Gastrocnemius medialis (tissue), 4 donors: ENCODE data around the gene KHNYN. TPM values are rescaled to one million over a fixed set of nuclear protein-coding genes. Genes with fewer than 3 reads are reported as not detected.

Source experiments
- ATAC-seq, 2 donors: fragments of 150-250 bp; one replicate each; pipeline ENCODE4 v1.9.1; 2016
- DNase-seq, 2 donors: peaks; one replicate each; pipeline ENCODE4 v3.0.0-alpha.2; 2019
- H3K27ac ChIP-seq, 4 donors: fragments of 200-600 bp; sonication (generic); 1 replicate in 1 of 4; 2 replicates in 3 of 4; pipeline ENCODE4 v1.5.1; 2016 to 2018; ENCODE audit warnings: mild to moderate bottlenecking in 2 of 4, moderate library complexity in 1 of 4
- H3K27me3 ChIP-seq, 3 donors: fragments of 200-600 bp; sonication (generic) in 2 of 3; 1 replicate in 1 of 3; 2 replicates in 2 of 3; pipeline versions ENCODE4 v1.5.1 to v1.6.0; 2016 to 2019; ENCODE audit warnings: mild to moderate bottlenecking in 1 of 3, moderate library complexity in 1 of 3
- H3K36me3 ChIP-seq, 2 donors: fragments of 200-600 bp; sonication (generic) in 1 of 2; one replicate each; pipeline ENCODE4 v1.5.1; 2017 to 2018
- H3K4me1 ChIP-seq, 2 donors: fragments of 200-600 bp; sonication (generic) in 1 of 2; one replicate each; pipeline ENCODE4 v1.5.1; 2016 to 2017; ENCODE audit warnings: mild to moderate bottlenecking in 2 of 2
- H3K4me3 ChIP-seq, 4 donors: fragments of 200-600 bp; sonication (generic) in 3 of 4; 1 replicate in 1 of 4; 2 replicates in 3 of 4; pipeline ENCODE4 v1.5.1; 2016 to 2019; ENCODE audit warnings: mild to moderate bottlenecking in 2 of 4
- H3K9me3 ChIP-seq, 3 donors: fragments of 200-600 bp; sonication (generic) in 2 of 3; 1 replicate in 1 of 3; 2 replicates in 2 of 3; pipeline ENCODE4 v1.5.1; 2016 to 2019
- POLR2A ChIP-seq, 2 donors: fragments of 450-650 bp; IDR thresholded peaks; one replicate each; pipeline ENCODE4 v1.6.1; 2017; ENCODE audit warnings: antibody characterized with exemption in 2 of 2, mild to moderate bottlenecking in 2 of 2, moderate library complexity in 2 of 2
- in situ Hi-C, 4 donors: fragments of 200-750 bp; cut with MboI; loops; one replicate each; pipeline versions ENCODE4 v1.15.0 to v1.8.0; 2017; ENCODE audit warnings: low sequenced_read_pairs in 4 of 4
- intact Hi-C: fragments of 100-400 bp; cut with DNase I; formaldehyde crosslinking; loops from one replicate; pipeline ENCODE4 v1.15.1; 2023; ENCODE audit warnings: low total_unique reads
- total RNA-seq, 4 donors: library from RNA; depleted of rRNA; stranded (reverse); fragments of >200 nt; gene quantifications; one replicate each; pipeline versions ENCODE4 v1.1.0 to v1.2.3, GENCODE V29; 2016
- TF ChIP-seq, protein P1 (sequence below), 5 experiments: fragments of 450-650 bp in 3 of 5; fragments of 200-600 bp in 2 of 5; sonication (generic) in 2 of 5; IDR thresholded peaks in 4 of 5; conservative IDR thresholded peaks in 1 of 5; 1 replicate in 4 of 5; 2 replicates in 1 of 5; pipeline ENCODE4 v1.5.1; 2016 to 2019; ENCODE audit warnings: antibody characterized with exemption in 5 of 5, mild to moderate bottlenecking in 3 of 5, moderate library complexity in 3 of 5

KHNYN gene
- total RNA-seq, 4 donors from 2014 or later, result 35.1 to 50.5 (median 44.7) TPM

DNA sequence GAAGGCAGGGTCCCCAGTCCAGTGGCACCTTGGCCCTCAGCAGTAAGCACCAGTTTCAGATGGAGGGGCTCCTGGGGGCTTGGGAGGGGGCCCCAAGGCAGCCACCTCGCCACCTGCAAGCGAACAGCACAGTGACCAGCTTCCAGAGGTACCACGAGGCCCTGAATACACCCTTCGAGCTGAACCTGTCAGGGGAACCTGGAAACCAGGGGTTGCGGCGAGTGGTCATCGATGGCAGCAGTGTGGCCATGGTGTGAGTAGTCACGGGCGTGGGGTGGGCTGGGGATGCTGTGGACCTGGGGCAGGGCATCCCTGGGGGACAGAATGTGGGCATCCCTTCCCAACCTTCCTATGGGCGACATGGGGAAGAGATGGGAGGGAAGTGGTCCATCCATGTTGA, 19.8 kb upstream of the KHNYN start:
- DNase-seq, result no peak
- H3K4me3 ChIP-seq, result no peak overlapping the region
- H3K27ac ChIP-seq, result no peak overlapping the region
- no peaks in the 10 kb centered on the region for H3K9me3 ChIP-seq
- H3K4me1 ChIP-seq, result no peaks in the 10 kb centered on the region
- no peak for TF ChIP-seq POLR2A (IDR thresholded peaks at IDR 0.05)
- TF ChIP-seq, protein P1, sequence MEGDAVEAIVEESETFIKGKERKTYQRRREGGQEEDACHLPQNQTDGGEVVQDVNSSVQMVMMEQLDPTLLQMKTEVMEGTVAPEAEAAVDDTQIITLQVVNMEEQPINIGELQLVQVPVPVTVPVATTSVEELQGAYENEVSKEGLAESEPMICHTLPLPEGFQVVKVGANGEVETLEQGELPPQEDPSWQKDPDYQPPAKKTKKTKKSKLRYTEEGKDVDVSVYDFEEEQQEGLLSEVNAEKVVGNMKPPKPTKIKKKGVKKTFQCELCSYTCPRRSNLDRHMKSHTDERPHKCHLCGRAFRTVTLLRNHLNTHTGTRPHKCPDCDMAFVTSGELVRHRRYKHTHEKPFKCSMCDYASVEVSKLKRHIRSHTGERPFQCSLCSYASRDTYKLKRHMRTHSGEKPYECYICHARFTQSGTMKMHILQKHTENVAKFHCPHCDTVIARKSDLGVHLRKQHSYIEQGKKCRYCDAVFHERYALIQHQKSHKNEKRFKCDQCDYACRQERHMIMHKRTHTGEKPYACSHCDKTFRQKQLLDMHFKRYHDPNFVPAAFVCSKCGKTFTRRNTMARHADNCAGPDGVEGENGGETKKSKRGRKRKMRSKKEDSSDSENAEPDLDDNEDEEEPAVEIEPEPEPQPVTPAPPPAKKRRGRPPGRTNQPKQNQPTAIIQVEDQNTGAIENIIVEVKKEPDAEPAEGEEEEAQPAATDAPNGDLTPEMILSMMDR (IDR thresholded peaks at IDR 0.05 in 4 of 5, conservative IDR thresholded peaks at IDR 0.05 in 1 of 5), result no peak
- no peaks in the 10 kb centered on the region for H3K27me3 ChIP-seq
- in situ Hi-C loops (no loop called here), intact Hi-C loops (no loop called here)
- ATAC-seq, result no peak
- no peaks in the 10 kb centered on the region for H3K36me3 ChIP-seq

DNA sequence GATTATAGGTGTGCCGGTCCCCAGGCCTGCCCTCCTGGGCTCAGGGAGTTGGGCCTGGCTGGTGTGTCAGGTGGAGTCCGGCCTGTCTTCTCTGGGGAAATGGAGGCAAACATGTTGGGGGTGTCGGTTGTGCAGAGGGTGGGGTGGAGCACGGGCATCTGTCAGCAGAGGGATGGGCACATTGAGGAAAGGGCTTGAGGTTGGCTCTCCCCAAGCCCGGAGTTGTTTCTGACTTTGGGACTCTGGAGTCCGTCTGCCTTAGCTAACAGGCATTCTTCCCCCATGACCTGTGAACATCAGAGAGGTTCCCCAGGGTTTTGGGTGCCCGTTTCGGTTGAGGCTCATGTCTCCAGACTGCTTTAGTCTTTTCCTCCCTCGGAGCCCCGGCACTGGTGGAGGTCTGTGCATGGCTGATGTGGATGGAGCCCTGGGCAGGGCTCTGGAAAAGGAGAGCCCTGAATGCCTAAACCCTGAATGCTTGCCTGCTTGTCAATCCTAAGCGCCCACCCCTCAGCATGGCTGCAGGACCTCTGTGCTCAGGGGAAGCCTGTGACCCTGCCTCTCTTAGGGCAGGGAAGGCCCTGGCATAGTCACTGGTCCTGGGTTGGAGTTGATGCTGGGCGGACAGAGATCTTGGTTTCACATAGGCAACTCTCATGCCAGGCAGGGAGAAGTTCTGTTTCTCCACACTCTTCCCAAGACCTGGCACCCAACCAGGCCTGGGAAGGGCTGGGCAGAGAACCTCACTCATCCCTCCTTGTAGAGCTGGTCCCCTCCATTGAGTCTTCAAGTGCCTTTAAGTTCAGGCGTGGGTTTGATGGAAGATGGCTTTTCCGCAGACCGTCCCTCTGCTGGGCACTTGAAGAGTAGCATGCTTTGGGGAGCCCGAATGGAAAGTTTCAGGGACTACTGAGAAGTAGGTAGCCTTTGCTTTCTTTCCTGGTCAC, 18.0 kb upstream of the KHNYN start:
- Histone ChIP-seq H3K27ac (no peak overlapping the region), H3K36me3 (no peaks in the 10 kb centered on the region), H3K9me3 (no peaks in the 10 kb centered on the region), H3K27me3 (no peaks in the 10 kb centered on the region), H3K4me3 (no peak overlapping the region), H3K4me1 (no peaks in the 10 kb centered on the region)
- TF ChIP-seq, protein P1 (IDR thresholded peaks at IDR 0.05 in 4 of 5, conservative IDR thresholded peaks at IDR 0.05 in 1 of 5), result peak in 4 of 5 experiments; percentile 28 to 48 (median 40)
- no peak for TF ChIP-seq POLR2A (IDR thresholded peaks at IDR 0.05)
- intact Hi-C loops (no loop called here), in situ Hi-C loops (no loop called here)
- no peak for ATAC-seq
- DNase-seq, result no peak

DNA sequence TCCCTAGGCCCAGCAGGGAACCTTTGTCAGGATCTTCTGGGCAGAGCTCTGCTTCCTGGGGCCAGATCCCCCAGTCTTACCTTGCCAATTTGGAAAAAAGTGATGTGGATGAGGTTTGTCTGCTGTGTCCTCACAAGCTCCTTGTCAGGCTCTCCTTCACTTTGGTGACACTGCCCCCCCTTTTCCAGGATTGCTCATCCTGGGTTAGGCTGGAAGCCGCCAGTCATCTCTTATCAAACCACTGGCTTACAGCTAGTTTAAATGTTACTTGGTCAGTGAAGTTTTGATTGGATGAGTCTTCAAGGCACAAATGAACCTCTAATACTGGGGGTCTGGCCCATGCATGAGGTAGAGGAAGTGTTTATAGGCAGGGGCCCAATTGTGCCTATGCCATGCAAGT, 15.7 kb upstream of the KHNYN start:
- no peaks in the 10 kb centered on the region for H3K27me3 ChIP-seq
- no peak overlapping the region for H3K4me3 ChIP-seq
- no peaks in the 10 kb centered on the region for H3K36me3 ChIP-seq
- no peak for DNase-seq
- ATAC-seq, result no peak
- intact Hi-C loops, result no loop called here
- H3K4me1 ChIP-seq, result no peaks in the 10 kb centered on the region
- TF ChIP-seq POLR2A (IDR thresholded peaks at IDR 0.05), result no peak
- TF ChIP-seq, protein P1 (IDR thresholded peaks at IDR 0.05 in 4 of 5, conservative IDR thresholded peaks at IDR 0.05 in 1 of 5), result no peak
- in situ Hi-C loops, result no loop called here
- H3K27ac ChIP-seq, result no peak overlapping the region
- H3K9me3 ChIP-seq, result no peaks in the 10 kb centered on the region

DNA sequence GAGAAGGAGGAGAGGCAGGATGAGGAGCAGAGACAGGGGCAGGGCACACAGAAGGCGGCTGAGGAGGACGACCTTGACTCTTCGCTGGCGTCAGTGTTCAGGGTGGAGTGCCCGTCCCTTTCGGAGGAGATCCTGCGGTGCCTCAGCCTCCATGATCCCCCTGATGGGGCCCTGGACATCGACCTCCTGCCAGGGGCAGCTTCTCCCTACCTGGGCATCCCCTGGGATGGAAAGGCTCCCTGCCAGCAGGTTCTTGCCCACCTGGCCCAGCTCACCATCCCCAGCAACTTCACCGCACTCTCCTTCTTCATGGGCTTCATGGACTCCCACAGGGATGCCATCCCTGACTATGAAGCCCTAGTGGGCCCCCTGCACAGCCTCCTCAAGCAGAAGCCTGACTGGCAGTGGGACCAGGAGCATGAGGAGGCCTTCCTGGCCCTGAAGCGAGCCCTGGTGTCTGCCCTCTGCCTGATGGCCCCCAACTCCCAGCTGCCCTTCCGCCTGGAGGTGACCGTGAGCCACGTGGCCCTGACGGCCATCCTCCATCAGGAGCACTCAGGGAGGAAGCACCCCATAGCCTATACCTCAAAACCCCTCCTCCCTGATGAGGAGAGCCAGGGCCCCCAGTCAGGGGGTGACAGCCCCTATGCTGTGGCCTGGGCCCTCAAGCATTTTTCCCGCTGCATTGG, 14.9 kb upstream of the KHNYN start:
- no peak for DNase-seq
- ATAC-seq, result no peak
- in situ Hi-C loops, result no loop called here
- Histone ChIP-seq H3K9me3 (no peaks in the 10 kb centered on the region), H3K27me3 (no peaks in the 10 kb centered on the region), H3K27ac (no peak overlapping the region), H3K4me3 (no peak overlapping the region), H3K36me3 (no peaks in the 10 kb centered on the region), H3K4me1 (no peaks in the 10 kb centered on the region)
- intact Hi-C loops, result no loop called here
- TF ChIP-seq POLR2A (IDR thresholded peaks at IDR 0.05), result no peak
- TF ChIP-seq, protein P1 (IDR thresholded peaks at IDR 0.05 in 4 of 5, conservative IDR thresholded peaks at IDR 0.05 in 1 of 5), result no peak
